HG03135 (cell line): ENCODE results near the gene CTSS.
"Not testable (repeated sequence)": the region's sequence is repeated elsewhere in the genome, so short reads cannot be mapped to it uniquely, and the experiment has no call there.

Experiments used
- ATAC-seq: cut with Tn5 transposase; IDR thresholded peaks from one replicate; pipeline ENCODE4 v1.9.1; 2021; ENCODE audit warnings: mild to moderate bottlenecking, moderate library complexity; ENCODE audit not compliant: unreplicated experiment

Gene CTSS

DNA sequence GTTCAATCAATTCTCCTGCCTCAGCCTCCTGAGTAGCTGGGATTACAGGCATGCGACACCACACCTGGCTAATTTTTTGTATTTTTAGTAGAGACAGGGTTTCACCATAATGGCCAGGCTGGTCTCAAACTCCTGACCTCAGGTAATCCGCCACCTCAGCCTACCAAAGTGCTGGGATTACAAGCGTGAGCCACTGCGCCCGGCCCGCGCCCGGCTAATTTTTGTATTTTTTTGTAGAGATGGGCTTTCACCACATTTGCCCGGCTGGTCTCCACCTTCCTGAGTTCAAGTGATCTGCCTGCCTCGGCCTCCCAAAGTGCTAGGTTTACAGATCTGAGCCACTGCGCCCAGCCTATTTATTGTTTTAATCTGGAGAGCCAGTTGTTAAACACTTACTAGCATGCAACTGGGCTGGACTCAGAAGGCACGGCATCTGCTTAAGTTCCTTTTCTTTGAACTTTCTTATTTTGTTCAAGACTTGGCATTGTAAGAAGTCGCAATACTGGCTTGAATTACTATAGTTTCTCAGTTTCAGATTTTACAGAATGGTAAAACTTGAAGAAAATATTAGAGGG, 10.4 kb upstream of the CTSS start:
- not testable (repeated sequence) for ATAC-seq

GRCh38 chr1:150775276-150775675, 9.7 kb upstream of the CTSS start:
- ATAC-seq, result no peak

DNA sequence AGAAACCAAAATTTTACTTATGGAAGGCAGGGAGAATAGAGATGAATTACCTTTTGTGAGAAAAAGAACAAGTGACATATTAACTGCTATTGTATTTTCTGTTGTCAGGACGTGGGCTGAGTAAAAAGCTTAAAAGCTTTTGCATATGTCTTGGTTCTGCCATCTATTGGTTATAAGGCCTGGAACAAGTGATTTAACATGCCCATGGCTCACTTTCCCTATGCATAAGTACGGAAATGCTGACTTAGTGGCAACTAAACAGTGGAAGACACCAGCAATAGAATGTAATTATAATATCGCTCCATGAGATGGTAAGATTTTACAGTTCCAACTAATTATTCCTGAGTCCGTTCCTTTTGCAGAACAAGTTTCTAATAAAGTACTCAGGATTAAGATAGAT, 6.7 kb upstream of the CTSS start:
- no peak for ATAC-seq

- ATAC-seq, result not testable (repeated sequence)
Measured at GRCh38 chr1:150767704-150768103, 2.1 kb upstream of the CTSS start.

DNA sequence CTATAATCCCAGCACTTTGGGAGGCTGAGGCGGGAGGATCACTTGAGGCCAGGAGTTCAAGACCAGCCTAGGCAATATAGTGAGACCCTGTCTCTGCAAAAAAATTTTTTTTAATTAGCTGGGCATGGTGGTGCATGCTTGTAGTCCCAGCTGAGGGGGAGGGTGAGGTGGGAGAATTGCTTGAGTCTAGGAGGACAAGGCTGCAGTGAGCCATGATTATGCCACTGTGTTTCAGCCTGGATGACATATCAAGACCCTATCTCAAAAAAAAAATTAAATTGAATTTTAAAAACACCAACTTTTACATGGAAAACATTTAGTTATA, 361 bp upstream of the CTSS start:
- ATAC-seq, result peak; percentile 29

DNA sequence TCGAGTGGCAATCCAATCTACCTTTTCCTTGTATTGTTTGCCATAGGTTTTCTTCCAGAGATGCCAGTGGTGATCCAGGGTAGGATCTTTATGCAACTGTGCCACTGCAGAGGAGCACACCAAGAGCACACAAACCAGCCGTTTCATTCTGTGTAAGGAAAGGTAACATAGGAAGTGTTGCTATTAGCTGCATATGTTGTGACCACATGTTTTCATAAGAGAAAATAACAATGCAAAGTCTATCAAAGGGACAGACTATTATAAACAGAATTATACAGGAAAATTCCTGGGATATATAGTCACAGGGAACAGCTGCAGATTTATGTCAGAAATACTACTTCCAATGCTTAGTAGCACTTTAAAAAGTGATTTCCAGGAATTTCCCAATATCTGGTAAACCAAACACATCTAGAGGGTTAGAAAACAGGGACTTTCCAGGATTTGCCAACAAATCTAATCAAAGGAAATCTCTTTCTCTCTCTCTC, 919 bp downstream of the CTSS start:
- no peak for ATAC-seq

GRCh38 chr1:150763018-150763417, 2.6 kb downstream of the CTSS start:
- ATAC-seq, result no peak

DNA sequence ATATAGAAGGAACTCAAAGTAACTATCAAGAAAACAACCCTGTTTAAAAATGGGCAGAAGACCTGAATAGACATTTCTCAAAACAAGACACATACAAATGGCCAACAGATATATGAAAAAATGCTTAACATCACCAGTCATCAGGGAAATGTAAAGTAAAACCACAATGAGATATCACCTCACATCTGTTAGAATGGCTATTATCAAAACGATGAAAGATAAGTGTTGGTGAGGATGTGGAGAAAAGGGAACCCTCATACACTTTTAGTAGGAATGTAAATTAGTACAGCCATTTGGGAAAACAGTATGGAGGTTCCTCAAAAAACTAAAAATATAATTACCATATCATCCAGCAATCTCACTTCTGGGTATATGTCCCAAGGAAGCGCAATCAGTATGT, 3.0 kb downstream of the CTSS start:
- no peak for ATAC-seq

DNA sequence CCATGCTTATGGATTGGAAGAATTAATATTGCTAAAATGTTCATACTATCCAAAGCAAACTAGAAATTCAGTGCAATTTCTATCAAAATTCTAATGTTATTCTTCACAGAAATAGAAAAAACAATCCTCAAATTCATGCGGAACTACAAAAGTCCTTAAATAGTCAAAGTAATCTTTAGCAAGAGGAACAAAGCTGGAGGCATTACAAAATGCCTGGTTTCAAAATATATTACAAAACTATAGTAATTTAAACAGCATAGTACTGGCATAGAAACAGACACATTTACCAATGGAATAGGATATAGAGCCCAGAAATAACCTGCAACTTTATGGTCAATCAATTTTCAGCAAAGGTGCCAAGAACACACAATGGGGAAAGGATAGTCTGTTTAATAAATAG, 3.8 kb downstream of the CTSS start:
- ATAC-seq, result no peak

GRCh38 chr1:150760013-150760412, 5.6 kb downstream of the CTSS start:
- ATAC-seq, result no peak

GRCh38 chr1:150753416-150753815, 12.2 kb downstream of the CTSS start:
- no peak for ATAC-seq

DNA sequence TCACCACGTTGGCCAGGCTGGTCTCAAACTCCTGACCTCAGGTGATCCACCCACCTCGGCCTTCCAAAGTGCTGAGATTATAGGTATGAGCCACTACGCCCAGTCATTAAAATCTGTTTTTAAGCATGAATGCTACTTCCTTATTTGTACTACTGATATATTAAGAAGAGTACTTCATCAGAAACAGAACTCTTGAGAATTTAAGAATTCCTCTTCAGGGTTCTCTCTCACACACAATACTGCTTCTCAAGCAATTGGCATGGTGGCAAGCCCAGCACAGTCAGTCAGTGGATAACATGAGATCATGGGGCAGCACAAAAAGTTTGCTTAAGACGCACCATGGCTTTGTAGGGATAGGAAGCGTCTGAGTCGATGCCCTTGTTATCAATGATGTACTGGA, 14.1 kb downstream of the CTSS start:
- no peak for ATAC-seq

DNA sequence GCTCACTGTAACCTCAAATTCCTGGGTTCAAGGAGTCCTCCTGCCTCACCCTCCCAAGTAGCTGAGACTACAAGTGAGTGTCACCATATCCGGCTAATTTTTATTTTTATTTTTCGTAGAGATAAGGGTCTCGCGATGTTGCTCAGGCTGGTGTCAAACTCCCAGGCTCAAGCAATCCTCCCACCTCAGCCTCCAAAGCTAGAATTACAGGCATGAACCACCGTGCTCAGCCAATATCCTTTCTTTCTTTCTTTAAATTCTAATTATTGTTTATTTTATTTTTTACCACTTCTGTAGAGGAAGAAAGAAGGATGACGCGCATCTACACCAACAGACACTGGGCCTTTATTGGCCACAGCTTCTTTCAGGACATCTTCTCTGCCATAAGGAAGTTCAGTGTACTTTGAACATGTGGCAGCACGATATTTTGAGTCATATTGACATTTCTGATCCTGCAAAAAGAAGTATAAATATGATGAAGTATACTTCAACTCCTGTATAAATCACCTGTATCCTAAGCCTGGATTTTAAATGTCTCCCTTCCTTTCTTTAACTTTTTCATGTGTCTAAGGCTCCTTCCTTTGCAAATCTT, 15.8 kb downstream of the CTSS start:
- ATAC-seq, result no peak

DNA sequence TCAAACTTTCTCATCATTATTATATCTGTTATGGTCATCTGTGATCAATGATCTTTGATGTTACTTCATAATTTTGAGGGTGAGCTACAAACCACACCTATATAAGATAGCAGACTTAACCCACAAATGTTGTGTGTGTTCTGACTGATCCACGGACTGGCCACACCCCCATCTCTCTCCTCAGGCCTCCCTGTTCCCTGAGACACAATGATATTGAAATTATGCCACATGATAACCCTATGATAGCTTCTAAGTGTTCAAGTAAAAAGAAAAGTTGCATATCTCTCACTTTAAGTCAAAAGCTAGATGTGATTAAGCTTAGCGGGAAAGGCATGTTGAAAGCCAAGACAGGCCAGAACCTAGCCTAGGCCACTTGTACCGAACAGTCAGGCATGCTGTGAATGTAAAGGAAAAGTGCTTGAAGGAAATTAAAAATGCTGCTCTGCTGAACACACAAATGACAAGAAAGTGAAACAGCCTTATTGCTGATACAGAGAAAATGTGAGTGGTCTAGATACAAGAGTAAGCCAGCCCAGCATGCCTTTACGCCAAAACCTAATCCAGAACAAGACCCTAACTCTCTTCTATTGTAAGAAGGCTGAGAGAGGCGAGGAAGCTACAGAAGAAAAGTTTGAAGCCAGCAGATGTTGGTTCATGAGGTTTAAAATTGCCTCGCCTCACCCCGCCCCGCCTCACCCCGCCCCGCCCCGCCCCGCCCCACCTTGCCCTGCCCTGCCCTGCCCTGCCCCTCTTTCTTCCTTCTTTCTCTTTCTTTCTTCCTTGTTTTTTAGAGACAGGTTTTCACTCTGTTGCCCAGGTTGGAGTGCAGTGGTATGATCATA, 16.5 kb downstream of the CTSS start:
- ATAC-seq, result no peak

GRCh38 chr1:150730130-150730721, 35.4 kb downstream of the CTSS start:
- no peak for ATAC-seq

DNA sequence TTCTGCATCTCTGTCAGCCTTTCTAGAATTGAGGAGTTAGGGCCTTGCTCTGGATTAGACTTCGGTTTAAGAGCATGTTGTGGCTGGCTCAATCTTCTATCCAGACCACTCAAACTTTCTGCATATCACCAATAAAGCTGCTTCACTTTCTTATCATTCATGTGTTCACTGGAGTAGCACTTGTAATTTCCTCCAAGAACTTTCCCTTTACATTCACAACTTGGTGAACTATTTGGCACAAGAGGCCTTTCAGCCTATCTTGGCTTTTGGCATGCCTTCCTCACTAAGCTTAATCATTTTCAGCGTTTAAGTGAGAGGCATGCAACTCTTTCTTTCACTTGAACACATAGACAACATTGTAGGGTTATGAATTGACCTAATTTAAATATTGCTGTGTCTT, 41.2 kb downstream of the CTSS start:
- ATAC-seq, result no peak

- no peak for ATAC-seq
Measured at GRCh38 chr1:150720703-150721102, 44.9 kb downstream of the CTSS start, which contains the start of gene HORMAD1. Gene HORMAD1, minus strand, starts transcription at chr1:150720895. Its CDS starts 1,390 bp downstream, at chr1:150719505.

GRCh38 chr1:150720098-150720497, 45.5 kb downstream of the CTSS start:
- no peak for ATAC-seq

DNA sequence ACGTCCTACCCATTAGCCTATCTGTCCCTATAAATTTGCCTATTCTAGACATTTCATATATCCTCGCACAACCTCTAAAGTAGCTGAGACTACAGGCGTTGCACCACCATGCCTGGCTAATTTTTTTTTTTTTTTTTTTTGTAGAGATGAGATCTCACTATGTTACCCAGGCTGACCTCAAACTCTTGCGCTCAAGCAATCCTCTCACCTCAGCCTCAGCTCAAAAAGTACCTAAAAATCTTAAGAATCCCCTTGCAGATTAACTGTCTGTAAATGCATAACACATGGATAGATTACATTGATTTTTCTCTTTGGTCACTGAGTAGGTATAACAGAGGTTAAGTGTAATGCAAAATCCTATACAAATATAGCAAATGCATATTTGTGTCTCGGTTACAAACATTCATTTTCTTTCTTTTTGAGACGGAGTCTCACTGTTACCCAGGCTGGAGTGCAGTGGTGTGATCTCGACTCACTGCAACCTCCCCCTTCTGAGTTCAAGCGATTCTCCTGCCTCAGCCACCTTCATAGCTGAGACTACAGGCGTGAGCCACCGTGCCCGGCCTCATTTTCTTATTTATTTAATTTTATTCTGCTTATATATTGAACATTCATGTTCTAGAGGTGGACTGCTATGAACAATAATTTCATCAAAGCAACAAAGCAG, 47.2 kb downstream of the CTSS start:
- ATAC-seq, result no peak

DNA sequence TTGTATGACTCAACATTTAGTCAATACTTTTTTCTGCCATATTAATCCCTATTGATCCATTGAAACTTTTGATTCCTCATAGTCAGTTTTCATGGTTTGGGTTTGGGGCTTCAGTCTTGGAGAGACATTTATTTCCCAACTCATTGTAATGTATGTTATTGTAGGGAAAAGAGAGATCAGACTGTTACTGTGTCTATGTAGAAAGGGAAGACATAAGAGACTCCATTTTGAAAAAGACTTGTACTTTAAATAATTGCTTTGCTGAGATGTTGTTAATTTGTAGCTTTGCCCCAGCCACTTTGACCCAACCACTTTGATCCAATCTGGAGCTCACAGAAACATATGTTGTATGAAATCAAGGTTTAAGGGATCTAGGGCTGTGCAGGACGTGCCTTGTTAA, 56.5 kb downstream of the CTSS start:
- ATAC-seq, result not testable (repeated sequence)

DNA sequence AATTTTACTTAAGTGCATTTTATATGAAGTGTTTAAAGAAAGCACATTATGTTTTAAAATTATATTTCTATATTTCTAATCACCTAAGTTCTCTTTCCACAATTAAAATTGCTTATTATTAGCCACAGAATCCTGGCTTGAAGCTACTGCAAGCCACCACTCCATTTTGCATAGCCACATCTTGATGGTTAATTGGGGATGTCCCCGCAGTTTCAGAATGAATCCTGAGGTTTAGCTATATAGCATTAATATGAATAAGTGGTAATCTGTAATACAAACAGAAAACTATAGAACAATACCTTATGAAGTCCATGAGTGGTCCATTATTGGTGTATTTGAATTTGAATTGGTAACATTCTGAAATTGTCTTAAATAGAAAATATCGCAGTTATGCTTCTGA, 57.0 kb downstream of the CTSS start:
- ATAC-seq, result no peak
